ENCODE measurements around the gene GORASP1.

The GORASP1 gene

GRCh38 chr3:39124876-39125840 is 17.7 kb upstream of the GORASP1 start:
- no peak for DNase-seq

- no peak for DNase-seq
Measured at GRCh38 chr3:39122813-39123212, 15.4 kb upstream of the GORASP1 start.

- DNase-seq, result no peak
Measured at GRCh38 chr3:39121621-39122020, 14.2 kb upstream of the GORASP1 start.

GRCh38 chr3:39118931-39119660 is 11.7 kb upstream of the GORASP1 start:
- no peak for DNase-seq

- DNase-seq, result no peak
Measured at GRCh38 chr3:39118079-39118478, 10.7 kb upstream of the GORASP1 start.

- DNase-seq, result no peak
Measured at GRCh38 chr3:39115870-39116269, 8.4 kb upstream of the GORASP1 start.

GRCh38 chr3:39114456-39114855 is 7.0 kb upstream of the GORASP1 start:
- DNase-seq, result no peak

- no peak for DNase-seq
Measured at GRCh38 chr3:39113291-39113690, 5.9 kb upstream of the GORASP1 start.

GRCh38 chr3:39112535-39112934 is 5.1 kb upstream of the GORASP1 start:
- no peak for DNase-seq

- DNase-seq, result no peak
Measured at GRCh38 chr3:39112113-39112512, 4.7 kb upstream of the GORASP1 start.

GRCh38 chr3:39110041-39110639 is 2.7 kb upstream of the GORASP1 start:
- DNase-seq, result no peak

- DNase-seq, result no peak
Measured at GRCh38 chr3:39109086-39109485, 1.7 kb upstream of the GORASP1 start.

GRCh38 chr3:39108200-39108710 is 828 bp upstream of the GORASP1 start:
- DNase-seq, result no peak

GRCh38 chr3:39106851-39107387 is 508 bp downstream of the GORASP1 start:
- no peak for DNase-seq

GRCh38 chr3:39106281-39106811 is 1.1 kb downstream of the GORASP1 start:
- DNase-seq, result no peak

GRCh38 chr3:39105687-39106063 is 1.8 kb downstream of the GORASP1 start:
- no peak for DNase-seq

- peak; percentile 33 for DNase-seq
Measured at GRCh38 chr3:39104961-39105686, 2.3 kb downstream of the GORASP1 start.

- DNase-seq, result no peak
Measured at GRCh38 chr3:39103791-39104552, 3.5 kb downstream of the GORASP1 start.

- DNase-seq, result no peak
Measured at GRCh38 chr3:39103324-39103693, 4.1 kb downstream of the GORASP1 start.

GRCh38 chr3:39102504-39103323 is 4.7 kb downstream of the GORASP1 start:
- no peak for DNase-seq
